SW480 (cell line): Measurements from ENCODE around the gene C5orf22.
"Not testable (repeated sequence)": the region's sequence is repeated elsewhere in the genome, so short reads cannot be mapped to it uniquely, and the experiment has no call there.

Experiments used
- DNase-seq: peaks from one replicate; pipeline ENCODE4 v3.0.0-alpha.2; 2016; ENCODE audit warnings: low spot score

Gene C5orf22

GRCh38 chr5:31531888-31532547 lies at the start of gene C5orf22, which contains the start of gene DROSHA:
Gene C5orf22, plus strand, starts transcription at chr5:31532301. Its CDS starts 92 bp downstream, at chr5:31532393.
Gene DROSHA, minus strand, starts transcription at chr5:31532093. Its CDS starts 3,034 bp downstream, at chr5:31529059.
- DNase-seq: peak; percentile 93

- no peak for DNase-seq
Observed at GRCh38 chr5:31485376-31486207, 46.5 kb upstream of the C5orf22 start.

- DNase-seq: no peak
Observed at GRCh38 chr5:31486441-31486840, 45.7 kb upstream of the C5orf22 start.

- DNase-seq: no peak
Observed at GRCh38 chr5:31487506-31487905, 44.6 kb upstream of the C5orf22 start.

GRCh38 chr5:31492869-31493268 lies 39.2 kb upstream of the C5orf22 start:
- DNase-seq: no peak

- DNase-seq: no peak
Observed at GRCh38 chr5:31495336-31495735, 36.8 kb upstream of the C5orf22 start.

GRCh38 chr5:31496301-31496700 lies 35.8 kb upstream of the C5orf22 start:
- DNase-seq: no peak

GRCh38 chr5:31496891-31497290 lies 35.2 kb upstream of the C5orf22 start:
- no peak for DNase-seq

- no peak for DNase-seq
Observed at GRCh38 chr5:31500256-31500655, 31.8 kb upstream of the C5orf22 start.

GRCh38 chr5:31502506-31502905 lies 29.6 kb upstream of the C5orf22 start:
- DNase-seq: no peak

- DNase-seq: no peak
Observed at GRCh38 chr5:31504529-31504928, 27.6 kb upstream of the C5orf22 start.

GRCh38 chr5:31511305-31511704 lies 20.8 kb upstream of the C5orf22 start:
- no peak for DNase-seq

GRCh38 chr5:31516802-31517201 lies 15.3 kb upstream of the C5orf22 start:
- DNase-seq: no peak

- DNase-seq: no peak
Observed at GRCh38 chr5:31523041-31523440, 9.1 kb upstream of the C5orf22 start.

GRCh38 chr5:31530541-31531265 lies 1.4 kb upstream of the C5orf22 start:
- no peak for DNase-seq

GRCh38 chr5:31531543-31531887 lies 586 bp upstream of the C5orf22 start:
- peak; percentile 6 for DNase-seq

GRCh38 chr5:31534527-31535046 lies 2.5 kb downstream of the C5orf22 start:
- DNase-seq: no peak

- DNase-seq: no peak
Observed at GRCh38 chr5:31536873-31537272, 4.8 kb downstream of the C5orf22 start.

- no peak for DNase-seq
Observed at GRCh38 chr5:31537349-31537748, 5.2 kb downstream of the C5orf22 start.

GRCh38 chr5:31537851-31538250 lies 5.8 kb downstream of the C5orf22 start:
- no peak for DNase-seq

- not testable (repeated sequence) for DNase-seq
Observed at GRCh38 chr5:31549114-31549513, 17.0 kb downstream of the C5orf22 start.

- DNase-seq: no peak
Observed at GRCh38 chr5:31551878-31552277, 19.8 kb downstream of the C5orf22 start.

- DNase-seq: no peak
Observed at GRCh38 chr5:31553863-31554262, 21.8 kb downstream of the C5orf22 start.
